Endodermal cell (in vitro differentiated cells): ENCODE measurements around the gene RAB3GAP2. TPM values are rescaled to one million over a fixed set of nuclear protein-coding genes. Genes with fewer than 3 reads are reported as not detected.
A peak's percentile ranks its signal among the peaks of the same experiment; 100 is the strongest.

Experiments
- DNase-seq: peaks from one replicate; pipeline ENCODE4 v3.0.0-alpha.2; 2017
- H3K27ac ChIP-seq: 2 replicates; pipeline ENCODE4 v1.5.1; 2013; ENCODE audit warnings: mild to moderate bottlenecking, low read depth, low read length, moderate library complexity
- H3K27me3 ChIP-seq: 2 replicates; pipeline ENCODE4 v1.6.1; 2013; ENCODE audit warnings: mild to moderate bottlenecking, low read length, moderate library complexity; ENCODE audit not compliant: insufficient read depth, control insufficient read depth, poor library complexity, severe bottlenecking
- H3K36me3 ChIP-seq: 2 replicates; pipeline ENCODE4 v1.7.0; 2013; ENCODE audit warnings: mild to moderate bottlenecking, low read length, moderate library complexity; ENCODE audit not compliant: control insufficient read depth, insufficient read depth
- H3K4me1 ChIP-seq: one replicate; pipeline ENCODE4 v1.7.0; 2013; ENCODE audit warnings: low read length; ENCODE audit not compliant: control insufficient read depth, insufficient read depth
- H3K4me3 ChIP-seq: 2 replicates; pipeline ENCODE4 v1.5.1; 2013; ENCODE audit warnings: mild to moderate bottlenecking, low read length, moderate library complexity
- H3K9ac ChIP-seq: 2 replicates; pipeline ENCODE4 v1.6.1; 2013; ENCODE audit warnings: mild to moderate bottlenecking, low read length, moderate library complexity; ENCODE audit not compliant: poor library complexity, severe bottlenecking; ENCODE audit errors: extremely low read depth
- H3K9me3 ChIP-seq: 2 replicates; pipeline ENCODE4 v1.6.1; 2013; ENCODE audit warnings: mild to moderate bottlenecking, low read length, moderate library complexity; ENCODE audit not compliant: control insufficient read depth
- H3K27ac Mint-ChIP-seq: 2 replicates; pipeline ENCODE4 v1.8.0; 2020; ENCODE audit warnings: mixed read lengths
- H3K27me3 Mint-ChIP-seq: 2 replicates; pipeline ENCODE4 v1.8.0; 2021; ENCODE audit warnings: mild to moderate bottlenecking, mixed read lengths; ENCODE audit not compliant: insufficient read depth
- H3K36me3 Mint-ChIP-seq: 2 replicates; pipeline ENCODE4 v1.8.0; 2020; ENCODE audit warnings: low read depth, mixed read lengths
- H3K4me1 Mint-ChIP-seq: 2 replicates; pipeline ENCODE4 v1.8.0; 2020; ENCODE audit warnings: mixed read lengths
- H3K4me3 Mint-ChIP-seq: 2 replicates; pipeline ENCODE4 v1.8.0; 2020; ENCODE audit warnings: mild to moderate bottlenecking, moderate library complexity, mixed read lengths
- H3K9me3 Mint-ChIP-seq: 2 replicates; pipeline ENCODE4 v1.8.0; 2020; ENCODE audit warnings: mild to moderate bottlenecking, mixed read lengths
- WGBS, 2 experiments: methylation state at CpG; one replicate each; pipeline versions ENCODE4 v1.1.5 to v1.1.7; 2013; ENCODE audit warnings: missing lambda C conversion rate in 2 of 2, mixed read lengths in 1 of 2; ENCODE audit not compliant: insufficient coverage in 1 of 2, insufficient read length in 1 of 2; 5-methylcytosine and 5-hydroxymethylcytosine counted together
- total RNA-seq, 2 donors: library from RNA; stranded (reverse); fragmentation: NEBNext Ultra II Directional in 1 of 2; extraction: Animal tissue kit (Norgen Biotek cat#: 25700) in 1 of 2; gene quantifications; 2 replicates in 1 of 2; 3 replicates in 1 of 2; pipeline ENCODE4 v1.2.1, GENCODE V29; 2021
- TF ChIP-seq, protein P1 (sequence below): fragments of 200-600 bp; sonication (generic); conservative IDR thresholded peaks from 2 replicates; pipeline ENCODE4 v1.5.0; 2021; ENCODE audit warnings: antibody characterized with exemption, mild to moderate bottlenecking

The RAB3GAP2 gene
- total RNA-seq, 2 donors from 2014 or later = 39.3 to 50.4 TPM

GRCh38 chr1:220278991-220279390 is 6.7 kb upstream of the RAB3GAP2 start:
- 73% methylated on average over 3 of the region's 3 CpGs; no CpG with 5 or more reads in 1 of the 2 experiments for WGBS, 2 experiments
- Mint-ChIP-seq H3K4me1 (no peaks in the 10 kb centered on the region), H3K27me3 (no peaks in the 10 kb centered on the region), H3K36me3 (no peaks in the 10 kb centered on the region), H3K9me3 (no peaks in the 10 kb centered on the region), H3K4me3 (no peak overlapping the region), H3K27ac (no peak overlapping the region)
- Histone ChIP-seq H3K36me3 (no peaks in the 10 kb centered on the region), H3K4me1 (no peaks in the 10 kb centered on the region), H3K4me3 (no peak overlapping the region), H3K27me3 (no peaks in the 10 kb centered on the region), H3K9me3 (no peaks in the 10 kb centered on the region), H3K9ac (no peak overlapping the region), H3K27ac (no peak overlapping the region)
- no peak for DNase-seq
- TF ChIP-seq, protein P1, sequence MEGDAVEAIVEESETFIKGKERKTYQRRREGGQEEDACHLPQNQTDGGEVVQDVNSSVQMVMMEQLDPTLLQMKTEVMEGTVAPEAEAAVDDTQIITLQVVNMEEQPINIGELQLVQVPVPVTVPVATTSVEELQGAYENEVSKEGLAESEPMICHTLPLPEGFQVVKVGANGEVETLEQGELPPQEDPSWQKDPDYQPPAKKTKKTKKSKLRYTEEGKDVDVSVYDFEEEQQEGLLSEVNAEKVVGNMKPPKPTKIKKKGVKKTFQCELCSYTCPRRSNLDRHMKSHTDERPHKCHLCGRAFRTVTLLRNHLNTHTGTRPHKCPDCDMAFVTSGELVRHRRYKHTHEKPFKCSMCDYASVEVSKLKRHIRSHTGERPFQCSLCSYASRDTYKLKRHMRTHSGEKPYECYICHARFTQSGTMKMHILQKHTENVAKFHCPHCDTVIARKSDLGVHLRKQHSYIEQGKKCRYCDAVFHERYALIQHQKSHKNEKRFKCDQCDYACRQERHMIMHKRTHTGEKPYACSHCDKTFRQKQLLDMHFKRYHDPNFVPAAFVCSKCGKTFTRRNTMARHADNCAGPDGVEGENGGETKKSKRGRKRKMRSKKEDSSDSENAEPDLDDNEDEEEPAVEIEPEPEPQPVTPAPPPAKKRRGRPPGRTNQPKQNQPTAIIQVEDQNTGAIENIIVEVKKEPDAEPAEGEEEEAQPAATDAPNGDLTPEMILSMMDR = no peak

DNA sequence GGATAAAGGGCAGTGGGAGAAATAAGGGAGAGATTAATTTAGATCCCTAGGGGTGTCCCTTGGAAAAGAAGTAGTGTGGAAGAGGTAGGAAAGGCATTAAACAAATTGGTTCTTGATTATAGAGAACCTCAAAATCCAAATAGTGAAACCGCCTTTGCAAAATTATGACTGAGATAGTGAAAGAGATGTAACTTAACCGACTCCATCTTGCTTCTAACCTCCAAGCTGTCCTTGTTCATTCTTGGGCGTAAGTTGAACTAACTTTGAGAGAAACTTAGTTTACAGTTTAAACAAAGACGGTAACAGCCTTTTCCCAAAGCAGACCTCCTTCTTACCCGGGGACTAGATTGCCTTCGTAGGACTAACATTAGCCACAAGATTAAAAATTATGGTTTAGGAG is 3.2 kb upstream of the RAB3GAP2 start:
- TF ChIP-seq, protein P1 = no peak
- Histone ChIP-seq H3K9me3 (no peaks in the 10 kb centered on the region), H3K27me3 (no peaks in the 10 kb centered on the region), H3K4me1 (no peaks in the 10 kb centered on the region), H3K4me3 (no peak overlapping the region), H3K36me3 (no peaks in the 10 kb centered on the region), H3K9ac (no peak overlapping the region), H3K27ac (no peak overlapping the region)
- H3K27ac Mint-ChIP-seq = no peak overlapping the region
- H3K4me3 Mint-ChIP-seq = no peak overlapping the region
- 79 to 80% methylated on average over 6 of the region's 6 CpGs for WGBS, 2 experiments
- H3K9me3 Mint-ChIP-seq = no peaks in the 10 kb centered on the region
- no peaks in the 10 kb centered on the region for H3K4me1 Mint-ChIP-seq
- H3K27me3 Mint-ChIP-seq = no peaks in the 10 kb centered on the region
- no peaks in the 10 kb centered on the region for H3K36me3 Mint-ChIP-seq
- no peak for DNase-seq

DNA sequence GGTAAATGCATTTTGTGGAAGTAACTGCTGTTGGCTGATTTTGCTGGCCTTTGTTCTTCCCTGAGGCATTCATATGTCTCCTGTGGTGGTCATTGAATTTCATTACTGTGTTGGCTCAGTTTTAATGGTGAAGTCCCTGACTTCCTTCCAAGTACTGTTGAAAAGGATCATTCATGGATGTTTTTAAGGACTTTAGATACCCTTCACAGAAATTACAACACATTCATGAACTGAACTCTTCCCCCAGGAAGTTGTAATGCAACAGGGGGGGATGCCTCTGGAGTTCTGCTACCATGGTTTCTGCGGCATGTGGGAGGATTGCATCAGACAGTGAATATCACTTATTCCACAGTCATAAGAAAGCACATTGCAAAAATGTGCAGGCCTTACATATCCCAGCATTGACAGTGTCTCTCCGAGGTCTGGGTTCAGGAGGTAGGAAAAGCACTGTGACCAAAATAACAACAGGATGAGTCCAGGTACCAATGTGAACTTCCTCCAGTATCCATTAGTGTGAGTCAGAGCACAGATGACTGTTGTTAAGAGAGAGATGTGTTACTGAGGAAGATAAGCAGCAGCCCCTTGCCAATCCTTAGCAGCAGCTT is 2.1 kb upstream of the RAB3GAP2 start:
- no peaks in the 10 kb centered on the region for H3K27me3 Mint-ChIP-seq
- H3K9me3 Mint-ChIP-seq = no peaks in the 10 kb centered on the region
- Histone ChIP-seq H3K27me3 (no peaks in the 10 kb centered on the region), H3K36me3 (peaks cover 6% of the 10 kb centered on the region), H3K4me3 (no peak overlapping the region), H3K9me3 (no peaks in the 10 kb centered on the region), H3K4me1 (no peaks in the 10 kb centered on the region), H3K27ac (no peak overlapping the region), H3K9ac (no peak overlapping the region)
- H3K36me3 Mint-ChIP-seq = no peaks in the 10 kb centered on the region
- DNase-seq = no peak
- peak overlapping the region; percentile 36 for H3K27ac Mint-ChIP-seq
- H3K4me3 Mint-ChIP-seq = no peak overlapping the region
- 92 to 100% methylated on average over 2 of the region's 2 CpGs for WGBS, 2 experiments
- H3K4me1 Mint-ChIP-seq = no peaks in the 10 kb centered on the region
- TF ChIP-seq, protein P1 = no peak
